ENCODE data around the gene CASZ1.

GRCh38 chr1:10665226-10665625 lies 131.2 kb downstream of the CASZ1 start:
- TF ChIP-seq CTCF (IDR thresholded peaks at IDR 0.05), result no peak
- no peak for TF ChIP-seq ZFX (IDR thresholded peaks at IDR 0.05; ENCODE audit: borderline replicate concordance)
